ENCODE results near the gene CDH23.

Gene CDH23

GRCh38 chr10:71516890-71517289, 120.2 kb downstream of the CDH23 start:
- no peak for DNase-seq (ENCODE audit: low read depth)

GRCh38 chr10:71517298-71518169, 120.8 kb downstream of the CDH23 start:
- no peak for DNase-seq (ENCODE audit: low read depth)

DNA sequence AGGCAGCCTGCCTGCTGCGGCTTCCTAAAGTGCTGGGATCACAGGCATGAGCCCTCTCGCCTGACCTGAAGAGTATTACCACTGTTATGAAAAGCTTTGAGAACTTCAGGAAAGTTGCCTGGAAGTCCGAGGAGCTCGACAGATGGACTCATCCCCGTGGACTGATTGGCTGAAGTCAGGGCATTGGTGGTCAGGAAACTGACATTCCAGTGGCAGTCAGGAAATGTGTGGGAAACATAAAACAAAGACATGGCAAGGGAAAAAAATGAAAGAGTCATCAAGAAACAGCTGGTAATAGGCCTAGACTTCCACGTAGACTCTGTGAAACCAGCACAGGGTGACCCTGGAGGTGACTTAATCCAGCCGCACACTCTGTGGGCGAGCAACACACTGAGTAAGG, 123.3 kb downstream of the CDH23 start:
- DNase-seq (ENCODE audit: low read depth) = no peak

DNA sequence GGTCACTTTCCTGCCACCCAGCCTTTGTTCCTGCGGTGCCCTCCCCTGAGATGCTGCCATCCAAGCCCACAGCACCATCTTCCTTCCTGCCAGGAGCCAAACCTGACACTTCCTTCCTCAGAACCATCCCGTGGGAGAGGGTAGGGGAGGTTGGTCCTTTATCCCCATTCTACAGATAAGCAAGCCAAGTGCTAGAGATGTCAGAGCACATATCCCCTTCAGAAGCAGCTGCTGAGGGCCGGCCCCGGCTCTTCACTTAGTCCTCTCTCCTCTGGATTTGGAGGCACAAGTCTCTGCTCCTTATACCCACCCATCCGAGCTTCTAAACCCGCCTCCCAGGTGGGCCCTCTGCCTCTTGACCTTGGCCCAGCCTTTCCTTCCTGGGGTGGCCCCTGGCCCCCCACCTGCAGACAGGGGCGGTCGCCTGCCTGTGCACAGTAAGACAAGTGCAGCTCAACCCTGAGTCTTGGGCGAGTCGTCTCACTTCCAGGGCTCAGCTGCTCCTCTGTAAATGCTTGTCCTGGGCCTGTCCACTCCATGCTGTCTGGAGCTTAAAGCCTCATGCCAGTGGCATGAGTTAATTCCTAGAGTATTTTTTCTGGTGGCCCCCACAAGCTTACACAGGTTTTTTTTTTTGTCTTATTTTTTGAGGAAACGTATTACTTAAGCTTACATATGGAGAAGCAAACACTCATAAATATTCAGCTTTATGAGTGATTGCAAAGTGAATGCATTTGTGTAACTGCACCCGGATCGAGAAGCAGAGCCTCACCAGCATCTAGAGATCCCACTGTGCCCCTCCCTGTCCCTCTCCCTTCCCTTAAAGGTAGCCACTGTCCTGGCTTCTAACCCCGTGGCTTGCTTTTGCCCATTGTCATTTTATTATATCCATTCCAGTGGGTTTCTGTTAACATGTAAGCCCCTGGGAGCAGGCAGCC, 125.1 kb downstream of the CDH23 start:
- no peak for DNase-seq (ENCODE audit: low read depth)

DNA sequence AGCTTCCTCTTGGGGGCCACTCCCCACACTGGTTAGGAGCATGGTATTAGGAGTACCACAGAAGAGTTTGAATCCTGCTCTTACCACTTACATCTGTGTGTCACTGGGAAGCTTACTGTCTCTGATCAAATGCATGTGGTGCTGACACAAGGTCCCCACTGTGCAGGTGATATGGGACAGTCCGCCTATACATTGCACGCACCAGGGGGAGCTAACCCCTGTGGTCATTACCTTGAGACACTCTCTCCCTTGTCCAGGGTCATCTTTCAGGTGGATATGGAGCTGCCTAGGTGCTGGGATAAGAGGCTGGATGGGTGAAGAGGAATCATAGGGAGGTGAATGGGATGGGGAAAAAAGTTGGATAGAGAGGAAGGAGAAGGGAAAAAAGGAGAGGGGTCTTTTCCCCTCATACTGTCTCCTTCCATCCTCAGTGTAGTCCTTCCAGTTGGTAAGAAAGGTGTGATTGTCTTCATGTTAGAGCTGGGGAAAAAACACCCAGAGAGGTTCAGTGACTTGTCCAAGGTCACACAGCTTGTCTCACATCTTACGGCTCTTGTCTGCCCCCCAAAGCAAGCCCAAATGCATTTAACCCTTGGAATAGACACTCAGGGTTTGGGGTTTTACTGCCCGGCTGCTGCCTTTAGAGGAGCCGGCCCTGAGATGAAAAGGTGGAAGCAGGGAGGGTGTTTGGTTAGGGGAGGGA, 125.9 kb downstream of the CDH23 start:
- DNase-seq (ENCODE audit: low read depth) = no peak

GRCh38 chr10:71523756-71524155, 127.0 kb downstream of the CDH23 start:
- DNase-seq (ENCODE audit: low read depth) = no peak

DNA sequence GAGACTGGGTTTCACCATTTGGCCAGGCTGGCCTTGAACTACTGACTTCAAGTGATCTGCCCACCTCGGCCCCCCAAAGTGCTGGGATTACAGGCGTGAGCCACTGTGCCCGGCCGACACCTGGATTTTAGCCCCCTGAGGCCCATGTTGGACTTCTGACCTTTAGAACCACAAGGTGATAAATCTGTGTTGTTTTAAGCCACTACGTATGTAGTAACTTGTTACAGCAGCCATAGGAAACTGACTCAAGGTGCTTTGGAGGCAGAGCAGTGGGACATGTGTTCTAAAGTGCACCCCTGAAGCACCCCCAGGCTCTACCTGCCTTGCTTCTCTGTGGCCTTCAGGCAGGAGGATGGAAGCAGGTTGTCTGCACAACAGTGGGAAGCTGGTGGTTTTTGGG, 128.4 kb downstream of the CDH23 start:
- no peak for DNase-seq (ENCODE audit: low read depth)

DNA sequence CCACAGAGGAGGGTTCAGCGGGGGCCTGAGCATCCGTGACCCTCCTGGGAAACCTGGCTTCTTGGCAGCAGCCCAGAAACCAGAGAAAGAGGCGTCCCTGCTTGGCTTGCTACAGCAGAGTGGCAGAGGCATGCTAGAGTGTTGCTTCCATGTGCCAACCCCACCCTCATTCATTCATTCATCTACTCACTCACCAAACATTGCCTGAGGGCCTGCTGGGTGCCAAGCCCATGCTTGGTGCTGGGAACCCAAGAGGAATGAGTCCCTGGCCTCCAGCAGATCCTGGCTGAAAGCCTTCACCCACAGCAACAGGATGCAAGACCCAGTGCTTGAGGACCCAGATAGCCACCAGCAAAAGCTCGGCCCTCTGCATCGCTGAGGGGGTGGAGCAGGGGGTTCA, 129.0 kb downstream of the CDH23 start:
- DNase-seq (ENCODE audit: low read depth) = no peak

- no peak for DNase-seq (ENCODE audit: low read depth)
Measured at GRCh38 chr10:71526653-71527052, 129.9 kb downstream of the CDH23 start.

DNA sequence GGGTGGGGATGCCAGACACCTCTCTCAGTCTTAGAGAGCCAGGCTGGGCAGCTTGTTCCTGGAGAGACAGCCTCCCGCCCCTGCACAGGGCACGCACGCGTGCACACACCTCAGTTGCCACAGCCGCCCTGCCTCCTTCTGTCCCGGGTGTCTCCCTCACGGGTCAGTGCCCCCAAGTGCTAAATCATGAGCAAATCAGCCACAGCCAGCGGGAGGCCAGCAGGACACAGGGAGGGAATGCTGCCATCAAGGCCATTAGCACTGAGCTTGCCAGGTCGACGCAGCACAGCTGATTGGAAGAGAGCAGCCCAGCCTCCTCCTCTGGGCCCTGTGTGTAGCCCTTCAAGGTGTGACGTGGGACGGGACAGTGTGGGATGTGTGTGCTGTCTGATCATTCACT, 130.4 kb downstream of the CDH23 start:
- no peak for DNase-seq (ENCODE audit: low read depth)

DNA sequence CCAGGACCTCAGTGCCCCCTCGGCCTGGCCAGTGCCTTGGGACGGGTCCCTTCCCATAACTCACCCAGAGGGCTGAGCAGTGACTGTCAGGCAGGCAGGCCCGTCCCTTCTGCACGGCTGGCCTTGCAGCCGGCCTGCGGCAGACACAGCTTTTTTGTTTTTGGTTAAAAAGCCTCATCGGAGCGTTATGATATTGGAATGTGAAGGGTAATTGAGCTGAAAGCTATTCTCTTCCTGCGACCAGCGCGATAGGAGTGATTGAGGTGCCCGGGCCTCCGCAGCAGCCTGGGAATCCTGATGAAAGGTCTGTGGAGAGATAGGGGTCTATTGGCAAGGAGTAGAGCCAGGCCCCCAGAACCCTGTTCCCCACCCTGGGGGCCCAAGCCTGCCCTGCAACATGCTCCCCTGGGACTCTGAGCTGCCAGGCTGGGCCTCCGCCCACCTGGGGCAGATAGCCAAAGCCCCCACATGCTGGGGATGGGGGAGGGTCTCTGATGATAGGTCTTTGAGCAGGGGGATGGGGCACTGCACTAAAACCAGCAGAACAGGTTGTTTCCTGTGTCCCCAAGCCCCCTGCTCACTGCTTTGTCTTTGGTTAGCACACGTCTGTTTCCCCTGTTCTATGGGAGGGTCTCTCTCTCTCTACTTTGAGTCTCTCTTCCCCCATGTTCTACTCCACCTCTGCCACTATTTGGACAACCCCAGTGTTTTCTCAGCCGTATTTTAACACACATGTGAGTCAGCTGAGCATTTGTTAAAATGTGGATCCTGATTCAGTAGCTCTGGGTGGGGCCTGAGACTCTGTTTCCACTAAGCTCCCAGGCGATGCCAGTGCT, 131.9 kb downstream of the CDH23 start:
- no peak for DNase-seq (ENCODE audit: low read depth)

DNA sequence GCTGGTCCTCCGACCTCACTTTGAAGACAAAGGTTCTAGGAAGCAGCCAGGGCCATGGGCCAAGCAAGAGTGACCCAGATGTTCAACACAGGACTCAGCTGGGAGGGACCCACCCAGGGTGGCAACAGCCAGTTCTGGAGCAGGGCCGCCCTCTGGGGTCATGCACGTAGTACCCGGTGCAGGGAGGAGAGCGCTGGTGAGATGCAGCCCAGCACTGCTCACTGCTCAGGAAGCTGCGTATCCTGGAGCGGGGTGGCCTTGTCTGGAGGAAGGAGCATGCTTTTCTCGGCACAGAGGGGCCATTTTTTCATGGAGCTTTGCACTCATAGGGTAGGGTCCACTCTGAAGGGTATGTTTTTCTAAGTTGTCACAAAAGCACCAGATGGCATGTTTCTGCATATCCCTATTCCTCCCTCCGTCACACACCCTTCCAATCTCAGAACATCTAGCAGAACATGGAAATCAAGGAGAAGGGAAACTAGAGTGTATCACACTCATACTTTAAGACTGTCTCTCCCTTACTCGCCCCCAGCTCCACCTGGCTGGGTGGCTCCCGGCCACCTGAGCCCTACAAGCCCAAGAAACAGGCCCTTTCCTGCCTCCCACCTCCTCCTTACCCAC, 132.6 kb downstream of the CDH23 start:
- DNase-seq (ENCODE audit: low read depth) = no peak

- DNase-seq (ENCODE audit: low read depth) = no peak
Measured at GRCh38 chr10:71530781-71531180, 134.1 kb downstream of the CDH23 start.

DNA sequence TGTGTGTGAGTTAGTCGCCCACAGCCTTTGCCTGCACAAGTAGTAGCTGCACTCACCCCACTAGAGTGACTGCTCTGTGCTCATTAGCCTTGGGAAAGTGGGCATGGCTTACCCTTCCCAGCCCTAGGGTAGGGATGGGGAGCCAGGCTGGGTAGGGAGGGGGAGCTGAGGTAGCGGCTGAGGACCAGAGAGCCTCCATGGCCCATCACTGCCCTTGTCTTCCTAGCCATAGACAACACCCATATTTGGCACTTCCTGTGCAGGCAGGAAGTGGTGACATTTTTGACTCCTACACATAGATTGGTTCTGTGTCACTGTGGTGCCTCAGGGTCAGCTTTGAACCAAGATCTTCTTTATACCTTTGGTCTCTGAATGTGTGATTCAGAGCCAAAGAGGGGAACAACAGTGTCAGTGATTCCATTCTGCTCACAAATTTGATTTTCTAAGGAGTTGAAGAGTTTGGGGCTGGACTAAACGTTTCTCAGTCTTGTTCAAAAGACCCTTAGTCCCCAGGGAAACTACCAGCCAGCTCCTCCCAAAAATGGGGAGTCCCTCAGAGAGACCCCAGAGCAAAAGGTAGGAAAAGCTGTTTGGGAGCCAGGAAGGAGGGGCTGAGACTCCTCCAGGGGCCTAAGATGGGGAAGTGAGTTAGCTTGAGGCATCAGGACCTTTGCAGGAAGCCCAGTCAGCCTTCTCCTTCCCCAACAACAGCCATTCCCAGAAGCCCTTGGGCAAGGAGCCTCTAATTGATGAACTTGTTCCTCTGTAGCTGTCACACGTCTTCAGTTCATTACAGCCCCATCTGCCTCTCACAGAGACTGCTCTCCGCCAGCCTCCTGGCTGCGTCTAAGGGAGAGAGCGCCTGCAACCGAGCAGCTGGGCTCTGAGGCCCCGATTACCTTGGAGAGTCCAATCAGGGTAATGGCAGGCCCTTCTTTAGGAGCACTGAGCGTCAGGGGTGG, 135.0 kb downstream of the CDH23 start:
- DNase-seq (ENCODE audit: low read depth) = no peak

DNA sequence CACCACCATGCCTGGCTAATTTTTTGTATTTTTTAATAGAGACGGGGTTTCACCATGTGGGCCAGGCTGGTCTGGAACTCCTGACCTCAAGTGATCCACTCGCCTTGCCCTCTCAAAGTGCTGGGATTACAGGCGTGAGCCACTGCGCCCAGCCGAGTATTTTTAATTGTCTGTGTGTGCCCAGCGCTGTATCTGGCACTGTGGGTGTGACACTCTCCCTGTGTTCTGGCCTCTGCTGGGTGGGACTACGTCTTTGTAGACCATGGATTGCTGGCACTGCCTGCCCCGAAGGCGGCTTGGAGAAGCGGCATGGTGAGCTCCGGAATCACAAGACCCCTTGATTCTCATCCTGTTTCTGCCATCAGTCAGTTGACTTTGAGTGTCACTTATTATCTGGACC, 136.2 kb downstream of the CDH23 start:
- no peak for DNase-seq (ENCODE audit: low read depth)

DNA sequence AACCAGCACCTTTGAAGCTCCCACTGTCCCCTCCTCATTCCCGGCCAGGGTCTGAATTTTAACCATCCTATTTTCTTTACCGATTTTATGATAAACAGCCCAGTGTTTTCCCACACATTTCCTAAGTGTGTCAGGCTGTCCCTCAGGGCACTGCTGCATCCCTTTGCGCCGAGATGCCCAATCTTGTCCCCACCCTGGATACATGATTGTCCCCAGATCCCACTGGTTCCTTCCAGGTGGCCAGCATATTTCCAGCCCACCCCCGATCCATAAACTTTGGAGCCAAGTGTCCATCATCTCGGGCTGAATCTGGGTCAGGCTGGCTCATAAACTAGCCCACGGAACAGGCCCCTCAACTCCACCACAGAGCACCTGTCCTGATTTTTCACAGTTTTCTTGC, 137.2 kb downstream of the CDH23 start:
- no peak for DNase-seq (ENCODE audit: low read depth)

- DNase-seq (ENCODE audit: low read depth) = no peak
Measured at GRCh38 chr10:71534568-71535194, 138.0 kb downstream of the CDH23 start.

DNA sequence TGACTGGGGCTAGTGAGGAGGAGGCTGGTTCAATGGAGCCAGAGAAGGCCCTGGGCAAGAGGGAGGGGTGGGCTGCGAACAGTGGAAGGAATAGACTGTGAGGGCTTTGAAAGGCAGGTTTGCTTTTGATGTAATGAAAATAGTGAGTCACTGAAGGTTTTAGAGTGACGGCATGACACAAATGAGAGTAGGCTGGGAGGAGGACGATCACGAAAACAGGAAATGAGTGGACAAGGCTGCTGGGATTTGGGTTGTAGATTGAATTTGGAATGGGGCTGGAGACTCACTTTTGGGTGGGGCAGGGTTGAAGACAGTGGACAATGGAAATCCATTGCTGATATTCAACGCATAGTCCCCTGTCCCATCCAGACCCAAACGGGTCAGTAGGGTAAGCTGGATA, 139.6 kb downstream of the CDH23 start:
- no peak for DNase-seq (ENCODE audit: low read depth)

GRCh38 chr10:71537125-71537524, 140.4 kb downstream of the CDH23 start:
- no peak for DNase-seq (ENCODE audit: low read depth)

Data from stimulated activated CD8-positive, alpha-beta memory T cell treated with anti-CD3 and anti-CD28 coated beads, Interleukin-12 subunit alpha, Interleukin-12 subunit beta, amount 100 ng/mL, for 1 hour (primary cell).